HepG2 (cell line): ENCODE results near the gene ANP32A. TPM values are rescaled to one million over a fixed set of nuclear protein-coding genes. Genes with fewer than 3 reads are reported as not detected.
A peak's percentile ranks its signal among the peaks of the same experiment; 100 is the strongest.

ENCODE experiments used
- ATAC-seq: fragments of 200-7000 bp; cut with Tn5 transposase; 3 replicates; pipeline ENCODE4 v1.9.1; 2020; ENCODE audit warnings: mild to moderate bottlenecking, moderate library complexity
- BruUV-seq: library from RNA; stranded (reverse); fragments of 400-500 nt; replicated peaks from 2 replicates; lab custom pipeline; 2021; lab: Mats Ljungman, UMichigan
- CTCF ChIA-PET: fragments of 300-600 bp; formaldehyde crosslinking; extraction: SDS; loops from one replicate; lab custom pipeline; 2021; ENCODE audit warnings: low total read pairs, inconsistent platforms, low intra/inter-chr PET ratio; lab: Yijun Ruan, JAX
- POLR2A ChIA-PET: fragments of 350-600 bp; sonication (Branson Sonifier 250); formaldehyde crosslinking; loops from one replicate; lab custom pipeline; 2020; ENCODE audit warnings: antibody characterized with exemption, inconsistent platforms; lab: Yijun Ruan, JAX
- DNase-seq: peaks from one replicate; pipeline ENCODE4 v3.0.0-alpha.2; 2015; ENCODE audit warnings: low spot score
- FAIRE-seq: peaks from 3 replicates; lab custom pipeline; 2011; peaks lifted over from hg19 to GRCh38; lab: Jason Lieb, UNC
- H2AFZ ChIP-seq: one replicate; pipeline ENCODE4 v1.6.1; 2011; ENCODE audit warnings: low read length, inconsistent platforms
- H3K27ac ChIP-seq: fragments of 300-600 bp; 3 replicates; pipeline ENCODE4 v1.8.0; 2011; ENCODE audit warnings: mixed run types, mild to moderate bottlenecking, mixed read lengths, low read length, inconsistent platforms; ENCODE audit not compliant: insufficient read depth; ENCODE audit errors: extremely low read length
- H3K27me3 ChIP-seq, 2 experiments: fragments of 200-600 bp in 1 of 2; 2 replicates in 1 of 2; 3 replicates in 1 of 2; pipeline versions ENCODE4 v1.6.0 to v1.8.0; 2011; ENCODE audit warnings: low read length in 2 of 2, mild to moderate bottlenecking in 2 of 2, moderate library complexity in 2 of 2, inconsistent platforms in 1 of 2; ENCODE audit not compliant: insufficient read depth in 2 of 2, control insufficient read depth in 1 of 2
- H3K36me3 ChIP-seq, 2 experiments: fragments of 200-600 bp in 1 of 2; replicated peaks in 1 of 2; 2 replicates in 1 of 2; 3 replicates in 1 of 2; pipeline versions ENCODE4 v1.5.1 to v1.8.0; 2011; ENCODE audit warnings: low read length in 2 of 2, inconsistent platforms in 1 of 2; ENCODE audit not compliant: insufficient read depth in 2 of 2, control insufficient read depth in 1 of 2
- H3K4me1 ChIP-seq: 2 replicates; pipeline ENCODE4 v1.5.1; 2012; ENCODE audit warnings: low read length, inconsistent platforms; ENCODE audit not compliant: insufficient read depth
- H3K4me2 ChIP-seq: 2 replicates; pipeline ENCODE4 v1.6.0; 2011; ENCODE audit warnings: low read depth, low read length, inconsistent platforms
- H3K4me3 ChIP-seq, 3 experiments: fragments of 200-600 bp in 1 of 3; sonication (generic), shearing (Covaris generic) in 1 of 3; replicated peaks in 1 of 3; 2 replicates each; pipeline ENCODE4 v1.5.1; 2011 to 2016; ENCODE audit warnings: low read length in 3 of 3, inconsistent platforms in 2 of 3, low read depth in 2 of 3, mild to moderate bottlenecking in 2 of 3, control low read depth in 1 of 3, mixed read lengths in 1 of 3; ENCODE audit not compliant: insufficient read depth in 1 of 3
- H3K79me2 ChIP-seq: one replicate; pipeline ENCODE4 v1.6.1; 2011; ENCODE audit warnings: low read length, inconsistent platforms; ENCODE audit not compliant: insufficient read depth
- H3K9ac ChIP-seq: 2 replicates; pipeline ENCODE4 v1.6.0; 2011; ENCODE audit warnings: mild to moderate bottlenecking, low read depth, low read length, inconsistent platforms; ENCODE audit not compliant: insufficient read depth
- H3K9me3 ChIP-seq: 2 replicates; pipeline ENCODE4 v1.5.1; 2012; ENCODE audit warnings: mild to moderate bottlenecking, low read length
- H4K20me1 ChIP-seq: 2 replicates; pipeline ENCODE4 v1.6.0; 2011; ENCODE audit warnings: inconsistent platforms, mild to moderate bottlenecking, low read length, moderate library complexity; ENCODE audit not compliant: insufficient read depth
- EP300 ChIP-seq, 3 experiments: sonication (generic) in 1 of 3; formaldehyde crosslinking in 1 of 3; IDR thresholded peaks; 2 replicates each; pipeline versions ENCODE4 v1.5.1 to v1.6.1; 2011 to 2020; ENCODE audit warnings: low read depth in 2 of 3, low read length in 2 of 3, borderline replicate concordance in 1 of 3, improper control_type of control experiment in 1 of 3, mild to moderate bottlenecking in 1 of 3, missing genetic modification reagents in 1 of 3, moderate library complexity in 1 of 3
- MATR3 ChIP-seq: sonication (generic); formaldehyde crosslinking; IDR thresholded peaks from 2 replicates; pipeline ENCODE4 v1.4.0; 2020; ENCODE audit warnings: missing genetic modification reagents
- MAZ ChIP-seq, 2 experiments: sonication (generic) in 1 of 2; formaldehyde crosslinking in 1 of 2; IDR thresholded peaks; 2 replicates each; pipeline versions ENCODE4 v1.5.0 to v1.6.1; 2012 to 2020; ENCODE audit warnings: low read depth in 2 of 2, mild to moderate bottlenecking in 2 of 2, borderline replicate concordance in 1 of 2, improper control_type of control experiment in 1 of 2, low read length in 1 of 2, missing genetic modification reagents in 1 of 2, moderate library complexity in 1 of 2
- MNT ChIP-seq: fragments of 450-650 bp; IDR thresholded peaks from 2 replicates; pipeline ENCODE4 v1.6.1; 2016
- TRIM24 ChIP-seq: sonication (generic); formaldehyde crosslinking; IDR thresholded peaks from 2 replicates; pipeline ENCODE4 v1.8.0; 2022; ENCODE audit warnings: mild to moderate bottlenecking, missing genetic modification reagents
- ZSCAN29 ChIP-seq: sonication (generic); formaldehyde crosslinking; conservative IDR thresholded peaks from 2 replicates; pipeline ENCODE4 v1.4.0; 2020; ENCODE audit warnings: mild to moderate bottlenecking, missing genetic modification reagents
- WGBS: methylation state at CpG from one replicate; pipeline ENCODE4 v1.1.6; 2017; ENCODE audit warnings: low lambda C conversion rate; 5-methylcytosine and 5-hydroxymethylcytosine counted together
- in situ Hi-C: cut with HindIII; loops from 2 replicates; pipeline ENCODE4 v1.10.0; 2017; ENCODE audit warnings: low pct_unique_long_range_greater_than_20kb; ENCODE audit not compliant: extremely low pct_ligation_motif_present
- intact Hi-C: fragments of 100-400 bp; cut with micrococcal nuclease; formaldehyde crosslinking; loops from one replicate; pipeline ENCODE4 v1.10.0; 2022; ENCODE audit not compliant: unreplicated experiment
- polyA plus RNA-seq, 8 experiments: library from polyadenylated mRNA; depleted of rRNA in 3 of 8; stranded (reverse) in 7 of 8; unstranded in 1 of 8; fragments of >200 nt; fragmentation: Illumina TruSeq in 4 of 8; extraction: Trizol in 4 of 8; gene quantifications; 2 replicates each; pipeline versions ENCODE4 v1.2.1 to v1.2.3, GENCODE V29; 2011 to 2016; ENCODE audit warnings: low read depth in 4 of 8, missing spikeins in 1 of 8, mixed read lengths in 1 of 8; ENCODE audit not compliant: insufficient read depth in 1 of 8
- total RNA-seq, 5 experiments: library from RNA; depleted of rRNA; stranded (reverse); fragments of >200 nt; fragmentation: Illumina TruSeq; extraction: Trizol; gene quantifications; 2 replicates each; pipeline ENCODE4 v1.2.3, GENCODE V29; 2016; ENCODE audit warnings: low read depth in 1 of 5

The ANP32A gene
- total and polyA plus RNA-seq, 2 of the 13 experiments (the other 11 are each of a cell fraction or from before 2014, with no cell fraction given): 60.6 to 206 TPM

GRCh38 chr15:68833700-68834331 lies 13.1 kb upstream of the ANP32A start:
- H3K79me2 ChIP-seq: no peaks in the 10 kb centered on the region
- TF ChIP-seq TRIM24 (no peak), ZSCAN29 (CRISPR knock-in tag) (no peak), EP300 (IDR thresholded peaks at IDR 0.05; ENCODE audit: low read depth in 2 of 2, low read length in 2 of 2) (no peak), EP300 (CRISPR knock-in tag; IDR thresholded peaks at IDR 0.05; ENCODE audit: borderline replicate concordance) (no peak), MATR3 (CRISPR knock-in tag) (no peak)
- no peak overlapping the region for H3K27ac ChIP-seq
- no peak overlapping the region for H3K9ac ChIP-seq
- intact Hi-C loops (loop anchor here (1.0 kb wide), 1 partner anchor 49 kb away; no protein-coding TSS in a partner anchor), in situ Hi-C loops (no loop called here)
- ChIA-PET POLR2A (interaction anchor here (1.8 kb wide), 1 partner anchor 16 kb away, joined by 7 read pairs; no protein-coding TSS in a partner anchor), CTCF (no interaction called here)
- ATAC-seq (no peak), DNase-seq (no peak), FAIRE-seq (no peak)
- H3K4me3 ChIP-seq: no peak overlapping the region
- no peaks in the 10 kb centered on the region for H3K36me3 ChIP-seq
- no peak overlapping the region for H2AFZ ChIP-seq
- H3K27me3 ChIP-seq: peaks cover 2 to 18% of the 10 kb centered on the region in 2 experiments; a peak in 2 of 5 replicates
- H3K4me1 ChIP-seq: no peaks in the 10 kb centered on the region
- H3K4me2 ChIP-seq: no peak overlapping the region
- BruUV-seq: no TSS peak
- 35% methylated on average over 8 of the region's 10 CpGs for WGBS
- H3K9me3 ChIP-seq: peaks cover 8% of the 10 kb centered on the region
- no peaks in the 10 kb centered on the region for H4K20me1 ChIP-seq

- POLR2A ChIA-PET: no interaction called here
Observed at GRCh38 chr15:68830141-68830785, 9.6 kb upstream of the ANP32A start.

More at GRCh38 chr15:68830141-68830785, 9.6 kb upstream of the ANP32A start:
- CTCF ChIA-PET: no interaction called here
- Histone ChIP-seq H3K4me3 (no peak overlapping the region), H3K27me3 (peaks cover 2 to 18% of the 10 kb centered on the region in 2 experiments; a peak in 2 of 5 replicates), H3K27ac (no peak overlapping the region), H2AFZ (no peak overlapping the region), H3K36me3 (no peaks in the 10 kb centered on the region), H3K9ac (no peak overlapping the region), H3K4me1 (no peaks in the 10 kb centered on the region), H4K20me1 (no peaks in the 10 kb centered on the region), H3K79me2 (no peaks in the 10 kb centered on the region), H3K9me3 (no peaks in the 10 kb centered on the region), H3K4me2 (no peak overlapping the region)
- no peak for ATAC-seq
- TF ChIP-seq MNT (peak; percentile 42), MAZ (IDR thresholded peaks at IDR 0.05; ENCODE audit: borderline replicate concordance, low read depth, low read length) (no peak), MAZ (CRISPR knock-in tag; IDR thresholded peaks at IDR 0.05; ENCODE audit: low read depth) (no peak)
- no peak for DNase-seq
- in situ Hi-C loops (no loop called here), intact Hi-C loops (no loop called here)
- FAIRE-seq: no peak
- 27% methylated on average over 3 of the region's 3 CpGs for WGBS
- BruUV-seq: no TSS peak
